ENCODE results near the gene REEP6. TPM values are rescaled to one million over a fixed set of nuclear protein-coding genes. Genes with fewer than 3 reads are reported as not detected.
"Not testable (repeated sequence)": the region's sequence is repeated elsewhere in the genome, so short reads cannot be mapped to it uniquely, and the experiment has no call there.

Gene REEP6
- total and polyA plus RNA-seq, 3 donors from 2014 or later = 386 to 454 (median 429) TPM

- intact Hi-C loops (cut with DNase I; ENCODE audit: low total_unique reads) = no loop called here
- no peak overlapping the region for H3K27ac ChIP-seq
- no peak for DNase-seq
- TF ChIP-seq POLR2A (IDR thresholded peaks at IDR 0.05) = no peak
- TF ChIP-seq, protein P1, sequence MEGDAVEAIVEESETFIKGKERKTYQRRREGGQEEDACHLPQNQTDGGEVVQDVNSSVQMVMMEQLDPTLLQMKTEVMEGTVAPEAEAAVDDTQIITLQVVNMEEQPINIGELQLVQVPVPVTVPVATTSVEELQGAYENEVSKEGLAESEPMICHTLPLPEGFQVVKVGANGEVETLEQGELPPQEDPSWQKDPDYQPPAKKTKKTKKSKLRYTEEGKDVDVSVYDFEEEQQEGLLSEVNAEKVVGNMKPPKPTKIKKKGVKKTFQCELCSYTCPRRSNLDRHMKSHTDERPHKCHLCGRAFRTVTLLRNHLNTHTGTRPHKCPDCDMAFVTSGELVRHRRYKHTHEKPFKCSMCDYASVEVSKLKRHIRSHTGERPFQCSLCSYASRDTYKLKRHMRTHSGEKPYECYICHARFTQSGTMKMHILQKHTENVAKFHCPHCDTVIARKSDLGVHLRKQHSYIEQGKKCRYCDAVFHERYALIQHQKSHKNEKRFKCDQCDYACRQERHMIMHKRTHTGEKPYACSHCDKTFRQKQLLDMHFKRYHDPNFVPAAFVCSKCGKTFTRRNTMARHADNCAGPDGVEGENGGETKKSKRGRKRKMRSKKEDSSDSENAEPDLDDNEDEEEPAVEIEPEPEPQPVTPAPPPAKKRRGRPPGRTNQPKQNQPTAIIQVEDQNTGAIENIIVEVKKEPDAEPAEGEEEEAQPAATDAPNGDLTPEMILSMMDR (IDR thresholded peaks at IDR 0.05) = no peak
- 87 to 88% methylated on average over 3 to 4 of the region's 4 CpGs for WGBS, 2 donors
- no peaks in the 10 kb centered on the region for H3K27me3 ChIP-seq
- no peaks in the 10 kb centered on the region for H3K36me3 ChIP-seq (ENCODE audit: low read depth, missing control alignments)
- no peak overlapping the region for H3K4me3 ChIP-seq
- H3K4me1 ChIP-seq = peaks cover 13% of the 10 kb centered on the region
- no peaks in the 10 kb centered on the region for H3K9me3 ChIP-seq
Measured at GRCh38 chr19:1518471-1518870, 27.5 kb downstream of the REEP6 start.

GRCh38 chr19:1519802-1520201, 28.8 kb downstream of the REEP6 start:
- intact Hi-C loops (cut with DNase I; ENCODE audit: low total_unique reads); H3K36me3 ChIP-seq (ENCODE audit: low read depth, missing control alignments); H3K27ac ChIP-seq; H3K27me3 ChIP-seq; H3K4me3 ChIP-seq; DNase-seq; H3K9me3 ChIP-seq: not testable (repeated sequence)
- H3K4me1 ChIP-seq = peaks cover 13% of the 10 kb centered on the region
- 90 to 95% methylated on average over 8 of the region's 8 CpGs for WGBS, 2 donors

DNA sequence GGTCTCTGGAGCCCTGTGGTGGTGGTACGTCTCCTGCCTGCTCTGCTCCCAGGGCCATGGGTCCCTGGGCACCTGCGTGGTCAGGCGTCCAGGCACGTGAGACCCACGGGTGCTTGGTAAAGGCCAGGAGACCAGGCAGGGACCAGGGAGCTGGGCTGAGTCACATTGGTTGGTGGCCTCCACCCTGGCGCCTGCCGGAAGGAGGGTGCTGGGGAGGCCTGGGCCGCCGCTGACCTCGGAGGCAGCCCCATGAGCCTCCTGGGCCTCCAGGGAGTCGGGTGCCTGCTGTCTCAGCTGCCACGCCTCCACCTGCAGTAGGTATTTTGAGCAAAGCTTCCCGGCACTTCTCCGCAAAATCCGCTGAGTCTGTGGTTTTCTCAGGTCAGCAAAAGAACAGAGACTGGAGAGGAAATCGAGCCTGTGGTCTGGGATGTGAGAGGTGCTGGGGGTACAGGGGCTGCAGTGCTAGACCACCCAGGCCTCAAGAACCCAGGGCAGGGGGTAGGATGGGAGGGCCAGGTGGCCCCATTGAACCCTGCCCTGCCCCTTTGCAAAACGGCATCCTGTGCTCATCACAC, 29.3 kb downstream of the REEP6 start:
- Histone ChIP-seq H3K36me3 (ENCODE audit: low read depth, missing control alignments) (no peaks in the 10 kb centered on the region), H3K9me3 (no peaks in the 10 kb centered on the region), H3K4me3 (no peak overlapping the region), H3K4me1 (peaks cover 13% of the 10 kb centered on the region), H3K27me3 (no peaks in the 10 kb centered on the region), H3K27ac (peak overlapping the region in 1 of 2 donors; percentile 2)
- intact Hi-C loops (cut with DNase I; ENCODE audit: low total_unique reads) = no loop called here
- 88 to 90% methylated on average over 10 to 15 of the region's 17 CpGs for WGBS, 2 donors
- no peak for TF ChIP-seq POLR2A (IDR thresholded peaks at IDR 0.05)
- TF ChIP-seq, protein P1 (IDR thresholded peaks at IDR 0.05) = no peak
- DNase-seq = no peak

DNA sequence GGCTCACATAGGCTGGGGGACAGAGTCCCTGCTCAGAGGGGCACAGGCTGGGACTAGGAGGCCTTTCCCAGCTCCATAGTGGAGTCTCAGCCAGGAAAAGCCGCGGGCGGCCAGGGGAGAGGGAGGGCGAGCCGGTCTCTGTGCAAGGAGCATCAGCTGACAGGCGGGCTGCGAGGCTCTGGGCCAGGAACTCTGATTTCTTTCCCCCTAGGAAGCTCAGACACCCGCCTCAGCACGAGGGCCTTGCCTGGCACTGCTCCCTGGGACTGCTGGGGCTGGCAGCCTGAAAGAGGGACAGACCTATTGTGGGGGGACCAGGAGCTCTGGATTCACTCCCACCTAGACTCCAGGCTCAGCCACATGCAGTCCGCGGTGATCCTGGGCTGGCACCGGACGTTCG, 30.7 kb downstream of the REEP6 start:
- no peak overlapping the region for H3K4me3 ChIP-seq
- peaks cover 13% of the 10 kb centered on the region for H3K4me1 ChIP-seq
- H3K36me3 ChIP-seq (ENCODE audit: low read depth, missing control alignments) = no peaks in the 10 kb centered on the region
- H3K27me3 ChIP-seq = no peaks in the 10 kb centered on the region
- 39 to 56% methylated on average over 14 of the region's 14 CpGs for WGBS, 2 donors
- peak; percentile 85 for DNase-seq
- H3K9me3 ChIP-seq = no peaks in the 10 kb centered on the region
- peak overlapping the region; percentile 45 to 77 for H3K27ac ChIP-seq
- intact Hi-C loops (cut with DNase I; ENCODE audit: low total_unique reads) = no loop called here
- TF ChIP-seq, protein P1 (IDR thresholded peaks at IDR 0.05) = no peak
- no peak for TF ChIP-seq POLR2A (IDR thresholded peaks at IDR 0.05)

GRCh38 chr19:1522061-1522460, 31.1 kb downstream of the REEP6 start:
- intact Hi-C loops (cut with DNase I; ENCODE audit: low total_unique reads) = no loop called here
- no peaks in the 10 kb centered on the region for H3K36me3 ChIP-seq (ENCODE audit: low read depth, missing control alignments)
- no peak overlapping the region for H3K4me3 ChIP-seq
- peak; percentile 40 for DNase-seq
- H3K4me1 ChIP-seq = peaks cover 13% of the 10 kb centered on the region
- H3K9me3 ChIP-seq = no peaks in the 10 kb centered on the region
- H3K27ac ChIP-seq = peak overlapping the region in 1 of 2 donors; percentile 77
- no peaks in the 10 kb centered on the region for H3K27me3 ChIP-seq
- WGBS, 2 donors = 57 to 64% methylated on average over 9 to 10 of the region's 10 CpGs
- TF ChIP-seq POLR2A (IDR thresholded peaks at IDR 0.05) = no peak
- TF ChIP-seq, protein P1 (IDR thresholded peaks at IDR 0.05) = no peak

Data from testis (tissue), 3 donors.